Progenitor cell of endocrine pancreas (in vitro differentiated cells): Measurements from ENCODE around the gene COMP. TPM values are rescaled to one million over a fixed set of nuclear protein-coding genes. Genes with fewer than 3 reads are reported as not detected.

Experiments used
- DNase-seq: peaks from one replicate; pipeline ENCODE4 v3.0.0; 2021; ENCODE audit warnings: low spot score; ENCODE audit not compliant: unreplicated experiment
- H3K27ac Mint-ChIP-seq: 2 replicates; pipeline ENCODE4 v1.8.0; 2021; ENCODE audit warnings: mild to moderate bottlenecking, moderate library complexity, mixed read lengths
- H3K27me3 Mint-ChIP-seq: 2 replicates; pipeline ENCODE4 v1.8.0; 2021; ENCODE audit warnings: mixed read lengths
- H3K36me3 Mint-ChIP-seq: 2 replicates; pipeline ENCODE4 v1.8.0; 2022; ENCODE audit warnings: mixed read lengths; ENCODE audit not compliant: insufficient read depth
- H3K4me1 Mint-ChIP-seq: 2 replicates; pipeline ENCODE4 v1.8.0; 2021; ENCODE audit warnings: low read depth, mixed read lengths
- H3K4me3 Mint-ChIP-seq: 2 replicates; pipeline ENCODE4 v1.8.0; 2021; ENCODE audit warnings: low read depth, mild to moderate bottlenecking, moderate library complexity, mixed read lengths
- H3K9me3 Mint-ChIP-seq: 2 replicates; pipeline ENCODE4 v1.8.0; 2021; ENCODE audit warnings: low read depth, mixed read lengths
- CTCF ChIP-seq: fragments of 200-600 bp; sonication (generic); IDR thresholded peaks from one replicate; pipeline ENCODE4 v1.5.0; 2021; ENCODE audit warnings: antibody characterized with exemption, mild to moderate bottlenecking; ENCODE audit not compliant: unreplicated experiment
- total RNA-seq: library from RNA; stranded (reverse); gene quantifications from 2 replicates; pipeline ENCODE4 v1.2.1, GENCODE V29; 2021

COMP gene
- total RNA-seq, 1 donor from 2014 or later: 0.24 TPM

GRCh38 chr19:18781885-18782527 is 9.1 kb downstream of the COMP start:
- H3K27ac Mint-ChIP-seq: no peak overlapping the region

GRCh38 chr19:18781047-18781600 is 10.0 kb downstream of the COMP start:
- TF ChIP-seq CTCF: no peak
- H3K4me1 Mint-ChIP-seq: peaks cover 2% of the 10 kb centered on the region
- no peak overlapping the region for H3K4me3 Mint-ChIP-seq
- no peaks in the 10 kb centered on the region for H3K36me3 Mint-ChIP-seq
- H3K27ac Mint-ChIP-seq: no peak overlapping the region
- H3K9me3 Mint-ChIP-seq: no peaks in the 10 kb centered on the region
- no peak for DNase-seq
- H3K27me3 Mint-ChIP-seq: peaks cover 28% of the 10 kb centered on the region

More at GRCh38 chr19:18781885-18782527, 9.1 kb downstream of the COMP start:
- no peak overlapping the region for H3K4me3 Mint-ChIP-seq
- peaks cover 2% of the 10 kb centered on the region for H3K4me1 Mint-ChIP-seq
- peaks cover 37% of the 10 kb centered on the region for H3K27me3 Mint-ChIP-seq
- TF ChIP-seq CTCF: no peak
- H3K9me3 Mint-ChIP-seq: no peaks in the 10 kb centered on the region
- no peaks in the 10 kb centered on the region for H3K36me3 Mint-ChIP-seq
- DNase-seq: no peak

- Mint-ChIP-seq H3K27me3 (peaks cover 23% of the 10 kb centered on the region), H3K9me3 (no peaks in the 10 kb centered on the region), H3K27ac (no peak overlapping the region), H3K4me1 (peaks cover 2% of the 10 kb centered on the region), H3K4me3 (no peak overlapping the region), H3K36me3 (no peaks in the 10 kb centered on the region)
- DNase-seq: no peak
- peak; percentile 24 for TF ChIP-seq CTCF
Measured at GRCh38 chr19:18780631-18781030, 10.5 kb downstream of the COMP start.

GRCh38 chr19:18780081-18780480 is 11.0 kb downstream of the COMP start:
- Mint-ChIP-seq H3K27me3 (peaks cover 19% of the 10 kb centered on the region), H3K4me3 (no peak overlapping the region), H3K4me1 (no peaks in the 10 kb centered on the region), H3K36me3 (no peaks in the 10 kb centered on the region), H3K9me3 (no peaks in the 10 kb centered on the region), H3K27ac (no peak overlapping the region)
- DNase-seq: no peak
- no peak for TF ChIP-seq CTCF

GRCh38 chr19:18778826-18779495 is 12.1 kb downstream of the COMP start:
- H3K27me3 Mint-ChIP-seq: peaks cover 9% of the 10 kb centered on the region
- no peaks in the 10 kb centered on the region for H3K36me3 Mint-ChIP-seq

More at GRCh38 chr19:18778826-18779495, 12.1 kb downstream of the COMP start:
- no peak overlapping the region for H3K27ac Mint-ChIP-seq
- no peaks in the 10 kb centered on the region for H3K9me3 Mint-ChIP-seq
- no peak for DNase-seq
- H3K4me1 Mint-ChIP-seq: no peaks in the 10 kb centered on the region
- TF ChIP-seq CTCF: no peak
- no peak overlapping the region for H3K4me3 Mint-ChIP-seq
